HEK293T (cell line): ENCODE results near the gene METTL14.

ENCODE experiments used
- CTCF ChIA-PET: fragments of 350-600 bp; formaldehyde crosslinking; extraction: SDS; loops from one replicate; lab custom pipeline; 2021; ENCODE audit warnings: antibody characterized with exemption, inconsistent platforms; lab: Yijun Ruan, JAX
- POLR2A ChIA-PET: fragments of 350-600 bp; formaldehyde crosslinking; extraction: SDS; loops from one replicate; lab custom pipeline; 2020; ENCODE audit warnings: antibody characterized with exemption, inconsistent platforms; lab: Yijun Ruan, JAX
- DNase-seq: peaks from one replicate; pipeline ENCODE4 v3.0.0; 2012; ENCODE audit warnings: mixed read lengths; ENCODE audit errors: extremely low spot score
- ARNT ChIP-seq: fragments of 450-650 bp; IDR thresholded peaks from 2 replicates; pipeline ENCODE4 v1.6.1; 2017; ENCODE audit warnings: mild to moderate bottlenecking
- BHLHE40 ChIP-seq: fragments of 450-650 bp; IDR thresholded peaks from 2 replicates; pipeline ENCODE4 v1.6.1; 2016; ENCODE audit warnings: mild to moderate bottlenecking, moderate library complexity, borderline replicate concordance
- CTBP1 ChIP-seq: fragments of 450-650 bp; IDR thresholded peaks from 2 replicates; pipeline ENCODE4 v1.6.1; 2016; ENCODE audit warnings: borderline replicate concordance
- ELF4 ChIP-seq: fragments of 450-650 bp; IDR thresholded peaks from 2 replicates; pipeline ENCODE4 v1.6.1; 2017; ENCODE audit warnings: antibody characterized with exemption
- FOXA1 ChIP-seq: fragments of 450-650 bp; IDR thresholded peaks from 2 replicates; pipeline ENCODE4 v1.6.1; 2016; ENCODE audit warnings: mild to moderate bottlenecking
- FOXK2 ChIP-seq: fragments of 450-650 bp; IDR thresholded peaks from 2 replicates; pipeline ENCODE4 v1.6.1; 2016; ENCODE audit warnings: mild to moderate bottlenecking
- FOXM1 ChIP-seq: fragments of 450-650 bp; IDR thresholded peaks from 2 replicates; pipeline ENCODE4 v1.6.1; 2017; ENCODE audit warnings: mild to moderate bottlenecking, borderline replicate concordance
- HDGF ChIP-seq: fragments of 450-650 bp; IDR thresholded peaks from 2 replicates; pipeline ENCODE4 v1.6.1; 2017; ENCODE audit warnings: antibody characterized with exemption, borderline replicate concordance
- L3MBTL2 ChIP-seq: fragments of 450-650 bp; conservative IDR thresholded peaks from 2 replicates; pipeline ENCODE4 v1.6.1; 2016; ENCODE audit warnings: mild to moderate bottlenecking
- LEF1 ChIP-seq: fragments of 450-650 bp; IDR thresholded peaks from 2 replicates; pipeline ENCODE4 v1.6.1; 2017; ENCODE audit warnings: mild to moderate bottlenecking, borderline replicate concordance
- NFRKB ChIP-seq: fragments of 450-650 bp; IDR thresholded peaks from 2 replicates; pipeline ENCODE4 v1.6.1; 2016; ENCODE audit warnings: mild to moderate bottlenecking, moderate library complexity
- SP1 ChIP-seq: fragments of 450-650 bp; IDR thresholded peaks from 2 replicates; pipeline ENCODE4 v1.6.1; 2017
- SUZ12 ChIP-seq: fragments of 450-650 bp; IDR thresholded peaks from 2 replicates; pipeline ENCODE4 v1.6.1; 2016; ENCODE audit warnings: mild to moderate bottlenecking
- TARDBP ChIP-seq: fragments of 450-650 bp; IDR thresholded peaks from 2 replicates; pipeline ENCODE4 v1.6.1; 2016
- ZNF384 ChIP-seq: fragments of 450-650 bp; IDR thresholded peaks from 2 replicates; pipeline ENCODE4 v1.6.1; 2016
- TF ChIP-seq, protein P1 (sequence below): fragments of 450-650 bp; IDR thresholded peaks from 2 replicates; pipeline ENCODE4 v1.6.1; 2016

The METTL14 gene

DNA sequence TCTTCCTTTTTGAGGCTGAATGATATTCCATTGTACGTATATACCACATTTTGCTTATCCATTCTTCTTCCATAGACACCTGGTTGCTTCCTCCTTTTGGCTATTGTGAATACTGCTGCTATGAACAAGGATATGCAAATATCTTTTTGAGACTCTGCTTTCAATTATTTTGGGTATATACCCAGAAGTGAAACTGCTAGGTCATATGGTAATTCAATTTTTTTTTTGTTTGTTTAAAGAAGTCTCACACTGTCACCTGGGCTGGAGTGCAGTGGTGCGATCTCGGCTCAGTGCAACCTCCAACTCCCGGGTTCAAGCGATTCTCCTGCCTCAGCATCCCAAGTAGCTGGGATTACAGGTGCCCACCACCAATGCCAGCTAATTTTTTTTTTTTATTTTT is 75.3 kb downstream of the METTL14 start:
- TF ChIP-seq SUZ12 (no peak), FOXM1 (no peak), HDGF (no peak), ZNF384 (no peak), L3MBTL2 (no peak), TARDBP (no peak), CTBP1 (no peak), LEF1 (no peak), SP1 (no peak), ELF4 (no peak), BHLHE40 (no peak), NFRKB (no peak), FOXA1 (no peak), ARNT (no peak)
- TF ChIP-seq, protein P1, sequence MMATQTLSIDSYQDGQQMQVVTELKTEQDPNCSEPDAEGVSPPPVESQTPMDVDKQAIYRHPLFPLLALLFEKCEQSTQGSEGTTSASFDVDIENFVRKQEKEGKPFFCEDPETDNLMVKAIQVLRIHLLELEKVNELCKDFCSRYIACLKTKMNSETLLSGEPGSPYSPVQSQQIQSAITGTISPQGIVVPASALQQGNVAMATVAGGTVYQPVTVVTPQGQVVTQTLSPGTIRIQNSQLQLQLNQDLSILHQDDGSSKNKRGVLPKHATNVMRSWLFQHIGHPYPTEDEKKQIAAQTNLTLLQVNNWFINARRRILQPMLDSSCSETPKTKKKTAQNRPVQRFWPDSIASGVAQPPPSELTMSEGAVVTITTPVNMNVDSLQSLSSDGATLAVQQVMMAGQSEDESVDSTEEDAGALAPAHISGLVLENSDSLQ, result no peak
- POLR2A ChIA-PET, result no interaction called here
- no peak for DNase-seq
- CTCF ChIA-PET, result no interaction called here

DNA sequence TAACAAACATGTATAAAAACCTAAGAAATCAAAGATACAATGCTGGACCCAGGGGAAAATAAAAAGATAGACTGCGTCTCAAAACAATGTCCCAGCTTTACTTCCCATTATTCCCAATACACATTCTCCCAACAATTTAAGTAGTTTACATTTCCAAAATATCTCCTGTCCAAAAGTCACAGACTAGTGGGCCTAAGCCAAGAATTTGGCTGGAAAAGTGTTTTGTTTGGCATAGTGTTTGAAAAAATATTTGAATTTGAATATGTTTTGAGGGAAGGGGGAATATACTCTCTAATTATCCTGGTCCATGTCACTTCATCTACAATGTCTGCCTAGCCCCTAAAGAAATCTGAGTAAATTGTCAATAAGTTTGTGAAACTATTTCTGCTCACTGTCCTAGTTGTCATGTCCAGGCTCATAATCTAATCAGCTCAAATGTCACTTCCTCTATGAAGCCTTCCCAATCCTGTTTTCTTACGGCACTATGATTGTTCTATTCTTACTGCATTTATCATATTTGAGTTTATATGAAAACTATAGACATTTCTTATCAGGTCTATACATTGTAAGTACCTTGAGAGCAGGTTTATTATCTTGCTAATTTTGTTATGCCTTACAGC is 76.3 kb downstream of the METTL14 start:
- TF ChIP-seq ELF4 (no peak), TARDBP (no peak), BHLHE40 (no peak), FOXK2 (no peak), L3MBTL2 (no peak), CTBP1 (no peak), HDGF (no peak), SP1 (no peak)
- TF ChIP-seq, protein P1, result no peak
- ChIA-PET CTCF (no interaction called here), POLR2A (no interaction called here)
- no peak for DNase-seq

DNA sequence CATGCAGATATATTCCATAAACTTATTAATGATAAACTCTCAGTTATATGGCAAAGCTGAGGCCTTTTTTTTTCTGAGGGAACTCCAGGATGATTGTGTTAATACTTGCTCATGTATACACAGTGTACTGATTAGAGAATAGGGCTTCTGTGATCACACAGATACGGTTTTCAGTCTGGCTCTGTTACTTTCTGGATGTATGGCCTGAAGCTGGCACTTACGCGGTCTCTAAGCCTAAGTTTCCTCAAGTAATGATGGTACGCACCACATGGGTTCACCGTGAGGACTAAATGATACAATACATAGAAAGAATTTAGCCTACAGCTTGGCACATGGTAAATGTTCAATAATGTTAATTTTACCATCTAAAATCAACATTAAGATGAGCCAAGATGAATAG is 77.0 kb downstream of the METTL14 start:
- CTCF ChIA-PET, result no interaction called here
- no peak for DNase-seq
- TF ChIP-seq TARDBP (no peak), ZNF384 (no peak), BHLHE40 (no peak), NFRKB (no peak), HDGF (no peak), SP1 (no peak), L3MBTL2 (no peak), ELF4 (no peak), LEF1 (no peak), FOXK2 (no peak), ARNT (no peak), CTBP1 (no peak), FOXM1 (no peak)
- TF ChIP-seq, protein P1, result no peak
- POLR2A ChIA-PET, result no interaction called here

DNA sequence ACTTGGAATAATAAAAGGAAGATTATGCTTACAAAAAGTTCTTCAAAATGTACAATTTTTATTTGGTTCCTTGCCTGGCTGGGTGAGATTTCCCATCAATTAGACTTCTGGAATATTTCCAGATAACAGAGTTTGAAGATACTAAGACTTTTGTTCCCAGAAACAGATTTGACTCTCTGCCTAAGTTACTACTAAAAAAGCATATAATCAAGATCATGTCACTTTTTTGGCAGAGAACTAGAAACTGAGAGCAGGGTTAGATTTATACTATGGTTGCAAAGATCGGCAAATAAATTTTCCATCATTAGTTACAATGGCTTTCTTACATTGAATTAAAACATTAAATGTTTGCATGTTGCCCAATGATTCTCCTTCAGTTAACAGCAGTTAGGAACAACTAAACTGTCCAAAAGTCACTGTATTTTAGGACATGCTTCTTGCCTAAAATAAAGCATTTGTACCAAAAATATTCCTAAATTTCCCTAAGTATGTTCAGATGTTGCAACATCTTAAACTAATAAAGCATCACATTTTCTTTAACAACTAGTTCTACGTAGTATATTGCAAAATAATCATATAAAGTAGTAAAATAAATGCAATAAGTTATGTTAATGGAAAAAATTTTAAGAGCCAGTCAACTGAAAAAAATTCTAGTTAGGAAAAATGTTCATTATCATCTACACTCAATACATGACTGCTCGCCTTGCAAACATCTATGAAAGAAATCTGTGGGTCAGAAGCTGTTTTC is 77.7 kb downstream of the METTL14 start:
- POLR2A ChIA-PET, result no interaction called here
- DNase-seq, result no peak
- CTCF ChIA-PET, result no interaction called here
- no peak for TF ChIP-seq TARDBP
- TF ChIP-seq LEF1, result no peak
- TF ChIP-seq, protein P1, result no peak
- TF ChIP-seq CTBP1, result no peak
- no peak for TF ChIP-seq SUZ12
- TF ChIP-seq L3MBTL2, result no peak
- TF ChIP-seq ZNF384, result no peak
- no peak for TF ChIP-seq ARNT
